Heart left ventricle (tissue), 16 donors: ENCODE results near the gene FUT8. TPM values are rescaled to one million over a fixed set of nuclear protein-coding genes. Genes with fewer than 3 reads are reported as not detected.
A peak's percentile ranks its signal among the peaks of the same experiment; 100 is the strongest.

Source experiments
- ATAC-seq, 4 donors: fragments of 200-7000 bp; cut with Tn5 transposase; one replicate each; pipeline ENCODE4 v1.9.1; 2020 to 2022; ENCODE audit warnings: moderate library complexity in 4 of 4, mild to moderate bottlenecking in 3 of 4, moderate number of reproducible peaks in 1 of 4
- DNase-seq, 5 donors: peaks; one replicate each; pipeline ENCODE4 v3.0.0-alpha.2; 2020
- H3K27ac ChIP-seq, 12 donors: fragments of 200-600 bp; sonication (generic) in 4 of 12; one replicate each; pipeline versions ENCODE4 v1.5.0 to v1.8.0; 2016 to 2022; ENCODE audit warnings: mild to moderate bottlenecking in 2 of 12
- H3K27me3 ChIP-seq, 9 donors: fragments of 200-600 bp; sonication (generic) in 2 of 9; one replicate each; pipeline versions ENCODE4 v1.5.1 to v1.8.0; 2016 to 2022; ENCODE audit warnings: mild to moderate bottlenecking in 3 of 9
- H3K36me3 ChIP-seq, 9 donors: fragments of 200-600 bp; sonication (generic) in 2 of 9; one replicate each; pipeline versions ENCODE4 v1.5.0 to v1.8.0; 2018 to 2022; ENCODE audit warnings: mild to moderate bottlenecking in 2 of 9
- H3K4me1 ChIP-seq, 12 donors: fragments of 200-600 bp; sonication (generic) in 4 of 12; one replicate each; pipeline versions ENCODE4 v1.5.0 to v1.8.0; 2016 to 2022; ENCODE audit warnings: mild to moderate bottlenecking in 3 of 12
- H3K4me3 ChIP-seq, 12 donors: fragments of 200-600 bp; sonication (generic) in 4 of 12; one replicate each; pipeline versions ENCODE4 v1.5.0 to v1.8.0; 2017 to 2022; ENCODE audit warnings: mild to moderate bottlenecking in 9 of 12, moderate library complexity in 4 of 12
- H3K9me3 ChIP-seq, 12 donors: fragments of 200-600 bp; sonication (generic) in 4 of 12; one replicate each; pipeline versions ENCODE4 v1.5.0 to v1.8.0; 2016 to 2022; ENCODE audit warnings: mild to moderate bottlenecking in 1 of 12
- CTCF ChIP-seq, 12 donors: fragments of 200-600 bp; sonication (generic) in 4 of 12; IDR thresholded peaks; one replicate each; pipeline versions ENCODE4 v1.5.0 to v1.8.0; 2018 to 2022; ENCODE audit warnings: antibody characterized with exemption in 12 of 12, mild to moderate bottlenecking in 5 of 12
- POLR2A ChIP-seq, 2 donors: fragments of 450-650 bp; IDR thresholded peaks; one replicate each; pipeline ENCODE4 v1.6.1; 2017; ENCODE audit warnings: antibody characterized with exemption in 2 of 2, mild to moderate bottlenecking in 2 of 2, moderate library complexity in 2 of 2
- WGBS, 4 donors: extraction: QIAGEN DNeasy Blood & Tissue Kit in 2 of 4; methylation state at CpG; one replicate each; pipeline versions ENCODE4 v1.1.5 to v1.1.7; 2013 to 2018; 5-methylcytosine and 5-hydroxymethylcytosine counted together
- intact Hi-C, 10 donors: fragments of 100-400 bp; cut with DNase I; formaldehyde crosslinking; loops; one replicate each; pipeline versions ENCODE4 v1.11.1 to v1.14.2; 2022
- polyA plus RNA-seq, 2 donors: library from polyadenylated mRNA; stranded (reverse); fragments of 200-250 nt; gene quantifications; one replicate each; pipeline ENCODE4 v1.2.3, GENCODE V29; 2013
- total RNA-seq, 9 donors: library from RNA; depleted of rRNA in 2 of 9; stranded (reverse); fragments of >200 nt in 2 of 9; fragmentation: NEBNext Ultra II Directional in 3 of 9; extraction: Animal tissue kit (Norgen Biotek cat#: 25700) in 3 of 9; gene quantifications; one replicate each; pipeline versions ENCODE4 v1.1.0 to v1.2.4, GENCODE V29; 2016 to 2023
- donor health status: ischemic (EF 13 %, LVEDD 7.1; RV severe dilation, severe dysfunction).
- donor health status: healthy with polysubstance abuse.
- donor health status: DM: no; HTN: yes; CAD: no.
- donor health status: DM: no; HTN: no; CAD: no.
- donor health status: ischemic (EF 25% LVEDD 6.9; RV normal size, moderate dysfunction).
- donor health status: ischemic (EF 25% LVEDD 5.7; RV mildly dilated, moderate dysfunction).
- donor health status: healthy.
- donor health status: DM: yes; HTN: yes; CAD: no.
- donor health status: ischemic (EF 35%, LVEDD 5.7; RV mildly dilated, moderate dysfunction).
- donor health status: nonischemic (EF 11% LVEDD 7.7; RV severe dilation, severe dysfunction).
- donor health status: DM: yes; HTN: yes; CAD: no.
- donor health status: PGD.
- donor health status: ischemic (EF 29% LVEDD 5.4; RV normal size, mild dysfunction).
- donor health status: nonischemic (EF 23%, LVEDD 6.1; RV moderate dilation, normal function).

FUT8 gene
- total and polyA plus RNA-seq, 11 donors = 2.8 to 17.3 (median 11.2) TPM

- Histone ChIP-seq H3K4me3 (no peak overlapping the region), H3K36me3 (no peaks in the 10 kb centered on the region), H3K4me1 (no peaks in the 10 kb centered on the region), H3K27me3 (no peaks in the 10 kb centered on the region), H3K27ac (no peak overlapping the region), H3K9me3 (no peaks in the 10 kb centered on the region)
- WGBS, 4 donors = 92 to 100% (median 94%) methylated on average over 1 of the region's 1 CpG
- no peak for DNase-seq
- ATAC-seq = no peak
- intact Hi-C loops = no loop called here
- TF ChIP-seq POLR2A (IDR thresholded peaks at IDR 0.05) (no peak), CTCF (IDR thresholded peaks at IDR 0.05) (no peak)
These were observed 172.7 kb downstream of the FUT8 start for GRCh38 chr14:65585216-65585615.

- no peaks in the 10 kb centered on the region for H3K9me3 ChIP-seq
- no peaks in the 10 kb centered on the region for H3K36me3 ChIP-seq
- TF ChIP-seq POLR2A (IDR thresholded peaks at IDR 0.05) (no peak), CTCF (IDR thresholded peaks at IDR 0.05) (no peak)
- no peak overlapping the region for H3K27ac ChIP-seq
- H3K27me3 ChIP-seq = no peaks in the 10 kb centered on the region
- no peak for DNase-seq
- 93 to 94% (median 93%) methylated on average over 4 of the region's 4 CpGs for WGBS, 4 donors
- H3K4me1 ChIP-seq = no peaks in the 10 kb centered on the region
- ATAC-seq = no peak
- H3K4me3 ChIP-seq = no peak overlapping the region
- intact Hi-C loops = no loop called here
These were observed 176.1 kb downstream of the FUT8 start for GRCh38 chr14:65588426-65589140.

- no peaks in the 10 kb centered on the region for H3K9me3 ChIP-seq
- DNase-seq = no peak
- TF ChIP-seq POLR2A (IDR thresholded peaks at IDR 0.05) (no peak), CTCF (IDR thresholded peaks at IDR 0.05) (no peak)
- H3K27me3 ChIP-seq = no peaks in the 10 kb centered on the region
- intact Hi-C loops = no loop called here
- WGBS, 4 donors = 84 to 89% (median 88%) methylated on average over 13 of the region's 13 CpGs
- no peaks in the 10 kb centered on the region for H3K4me1 ChIP-seq
- no peak overlapping the region for H3K27ac ChIP-seq
- no peak overlapping the region for H3K4me3 ChIP-seq
- peak in 2 of 4 donors; percentile 24 to 41 for ATAC-seq
- no peaks in the 10 kb centered on the region for H3K36me3 ChIP-seq
These were observed 181.8 kb downstream of the FUT8 start for GRCh38 chr14:65594153-65594881.

- 86 to 97% (median 96%) methylated on average over 5 of the region's 5 CpGs for WGBS, 4 donors
- H3K4me1 ChIP-seq = no peaks in the 10 kb centered on the region
- H3K27ac ChIP-seq = no peak overlapping the region
- DNase-seq (no peak), ATAC-seq (no peak)
- no peaks in the 10 kb centered on the region for H3K27me3 ChIP-seq
- TF ChIP-seq CTCF (IDR thresholded peaks at IDR 0.05) = no peak
- no peak for TF ChIP-seq POLR2A (IDR thresholded peaks at IDR 0.05)
- no peaks in the 10 kb centered on the region for H3K9me3 ChIP-seq
- no peak overlapping the region for H3K4me3 ChIP-seq
- intact Hi-C loops = no loop called here
- H3K36me3 ChIP-seq = no peaks in the 10 kb centered on the region
These were observed 182.3 kb downstream of the FUT8 start for GRCh38 chr14:65594882-65595237.
